ENCODE measurements around the gene TMED9.
A peak's percentile ranks its signal among the peaks of the same experiment; 100 is the strongest.
"Not testable (repeated sequence)": the region's sequence is repeated elsewhere in the genome, so short reads cannot be mapped to it uniquely, and the experiment has no call there.

Gene TMED9

DNA sequence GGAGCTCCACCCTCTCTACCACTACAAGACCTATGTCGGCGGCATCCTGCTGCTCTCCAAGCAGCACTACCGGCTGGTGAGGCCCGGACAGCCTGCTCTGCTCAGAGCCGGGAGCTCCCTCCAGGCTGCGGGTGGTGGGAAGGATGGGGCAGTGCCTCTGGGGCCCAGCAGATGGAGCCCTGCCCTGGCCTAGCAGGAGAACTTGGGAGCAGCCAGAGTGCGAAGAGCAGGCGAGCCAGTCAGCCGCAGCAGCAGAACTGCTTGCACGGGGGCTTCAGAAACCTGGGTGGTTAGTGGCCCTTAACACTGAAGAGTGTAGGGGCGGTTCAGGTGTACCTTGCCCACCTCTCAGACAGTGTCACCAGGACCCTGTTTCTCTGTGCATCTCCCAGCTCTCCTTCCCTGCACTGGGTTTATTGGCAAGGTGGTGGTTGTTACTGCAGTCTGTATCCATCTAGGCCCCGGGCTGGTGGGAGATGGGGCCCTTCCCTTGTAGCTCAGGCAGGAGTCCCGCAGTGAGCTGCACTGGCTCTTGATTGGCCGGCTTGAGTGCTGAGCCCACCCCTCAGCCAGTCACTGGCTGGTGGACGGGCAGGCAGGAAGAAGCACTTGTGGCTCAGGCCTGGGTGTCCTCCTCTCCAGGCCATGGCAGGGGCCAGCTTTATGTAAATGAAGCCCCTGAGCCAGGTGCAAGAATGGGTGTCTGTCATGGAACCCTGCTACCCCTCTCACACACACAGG is 15.6 kb downstream of the TMED9 start:
- peak; percentile 70 for DNase-seq

DNA sequence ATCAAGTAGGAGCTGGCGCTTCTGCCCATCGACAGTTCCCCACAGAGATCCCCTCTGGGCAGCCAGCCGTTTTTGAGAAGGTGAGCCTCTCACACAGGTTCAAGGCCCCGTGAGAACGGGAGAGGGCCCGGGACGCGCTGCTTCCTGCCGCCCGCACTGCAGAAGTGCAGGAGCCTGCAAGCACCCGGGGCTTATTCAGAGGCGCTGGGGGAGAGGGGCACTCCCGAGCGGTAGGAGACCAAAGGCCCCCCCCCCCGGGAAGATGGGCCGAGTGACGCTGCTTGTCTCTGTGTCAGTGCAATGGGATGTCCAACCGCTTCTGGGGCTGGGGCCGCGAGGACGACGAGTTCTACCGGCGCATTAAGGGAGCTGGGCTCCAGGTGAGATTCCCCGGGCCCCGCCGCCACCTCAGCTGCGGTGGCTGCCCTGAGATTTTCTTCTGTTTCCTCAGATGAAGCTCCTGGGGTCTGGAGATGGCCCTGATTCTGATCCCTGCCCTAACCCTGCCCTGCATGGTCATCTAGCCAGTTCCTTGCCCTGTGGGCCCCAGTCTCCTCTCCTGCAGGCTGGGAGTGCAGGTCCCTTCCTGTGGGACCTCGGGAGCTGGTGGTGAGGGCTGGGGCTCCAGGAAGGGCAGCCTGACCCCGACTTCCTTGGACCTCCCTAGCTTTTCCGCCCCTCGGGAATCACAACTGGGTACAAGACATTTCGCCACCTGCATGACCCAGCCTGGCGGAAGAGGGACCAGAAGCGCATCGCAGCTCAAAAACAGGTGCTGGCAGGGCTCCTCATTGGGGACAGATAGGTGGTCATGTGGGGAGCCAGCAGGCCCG is 16.5 kb downstream of the TMED9 start:
- DNase-seq = no peak

GRCh38 chr5:177609076-177610059 is 17.4 kb downstream of the TMED9 start:
- DNase-seq = no peak

GRCh38 chr5:177610131-177610769 is 18.2 kb downstream of the TMED9 start:
- DNase-seq = no peak

DNA sequence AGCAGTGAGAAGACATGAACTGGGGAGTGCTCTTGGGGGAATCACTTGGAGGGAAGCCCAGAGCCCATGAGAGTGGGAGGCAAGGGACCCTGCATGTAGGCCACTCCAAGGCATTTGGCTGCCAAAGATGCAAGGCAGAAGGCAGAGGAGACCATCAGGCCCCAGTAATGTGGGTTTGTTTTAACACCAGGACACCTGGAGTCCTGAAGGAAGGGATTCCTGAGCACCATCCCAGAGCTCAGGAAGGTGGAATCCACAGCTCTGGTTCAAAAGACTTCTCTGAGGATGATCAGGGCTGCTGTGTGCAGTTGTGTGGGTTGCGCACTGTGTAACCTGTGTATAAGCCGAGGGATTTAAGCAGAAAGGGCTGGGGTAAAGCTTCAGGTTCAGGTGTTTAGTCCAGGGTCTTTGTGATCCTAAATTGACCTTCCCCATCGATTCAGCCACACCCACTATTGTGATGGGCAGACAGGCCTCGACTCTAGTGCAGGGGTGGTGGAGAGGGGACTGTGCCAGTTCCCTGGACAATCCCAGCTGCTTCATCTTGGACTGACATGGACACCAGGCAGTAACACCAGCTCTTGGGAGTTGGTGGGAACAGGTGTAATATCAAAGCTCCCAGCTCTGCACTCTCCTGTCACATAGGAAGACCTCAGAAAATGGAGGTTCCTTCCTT is 18.9 kb downstream of the TMED9 start:
- DNase-seq = no peak

DNA sequence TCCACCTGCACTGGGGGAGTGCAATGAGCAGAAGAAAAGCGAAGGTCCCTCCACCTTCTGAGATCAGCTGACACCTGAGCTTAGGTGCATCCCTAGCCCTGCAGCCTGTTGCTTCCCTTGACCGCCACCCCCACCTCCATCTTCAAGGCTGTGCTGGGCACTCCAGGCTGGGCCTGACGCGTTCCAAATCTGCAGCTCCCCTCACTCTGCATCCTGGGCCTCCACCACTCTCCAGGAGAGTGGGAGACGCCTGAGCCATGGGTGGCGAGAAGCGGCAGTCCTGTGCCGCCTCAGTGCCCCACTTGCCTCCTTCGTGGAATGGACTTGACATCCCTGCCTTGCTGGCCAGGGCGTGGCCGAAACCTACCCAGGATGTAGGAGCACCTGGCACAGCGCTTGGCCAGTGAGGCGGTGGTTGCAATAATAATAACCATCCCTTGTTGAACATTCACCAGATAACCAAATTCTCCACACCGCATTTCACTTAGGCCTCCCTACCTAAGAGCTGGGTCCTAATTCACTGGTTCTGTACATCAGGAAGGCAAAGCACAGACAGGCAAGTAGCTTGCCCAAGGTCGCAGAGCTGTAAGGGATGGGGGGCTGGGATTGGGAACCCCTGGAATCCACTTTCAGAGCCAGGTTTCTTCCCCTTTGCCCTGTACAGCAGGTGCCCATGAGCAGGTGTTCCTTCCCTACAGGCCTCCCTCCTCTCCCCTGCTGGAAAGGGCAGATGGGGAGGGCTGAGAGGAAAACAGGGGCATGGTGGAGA is 19.6 kb downstream of the TMED9 start:
- DNase-seq = no peak

DNA sequence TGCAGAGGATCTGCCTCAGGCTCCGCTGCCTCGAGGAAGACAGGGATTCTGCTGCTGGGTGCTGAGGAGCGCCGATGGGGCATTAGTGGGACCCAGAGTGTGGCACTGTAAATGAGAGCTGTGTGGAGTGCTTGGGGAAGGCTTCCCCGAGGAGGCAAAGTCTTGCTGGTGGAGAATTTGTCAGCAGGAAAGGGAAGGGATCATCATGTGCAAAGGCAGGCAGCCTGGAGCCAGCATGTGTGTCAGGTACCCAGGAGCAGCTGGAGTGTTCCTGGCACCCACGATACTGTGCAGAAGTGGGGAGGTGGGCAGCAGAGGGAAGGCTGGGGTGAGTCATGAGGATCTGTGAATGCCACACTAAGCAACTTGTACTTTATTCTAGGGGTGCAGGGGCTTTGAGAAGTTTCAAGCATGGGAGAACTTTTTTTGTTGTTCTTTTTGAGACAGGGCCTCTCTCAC is 20.2 kb downstream of the TMED9 start:
- no peak for DNase-seq

DNA sequence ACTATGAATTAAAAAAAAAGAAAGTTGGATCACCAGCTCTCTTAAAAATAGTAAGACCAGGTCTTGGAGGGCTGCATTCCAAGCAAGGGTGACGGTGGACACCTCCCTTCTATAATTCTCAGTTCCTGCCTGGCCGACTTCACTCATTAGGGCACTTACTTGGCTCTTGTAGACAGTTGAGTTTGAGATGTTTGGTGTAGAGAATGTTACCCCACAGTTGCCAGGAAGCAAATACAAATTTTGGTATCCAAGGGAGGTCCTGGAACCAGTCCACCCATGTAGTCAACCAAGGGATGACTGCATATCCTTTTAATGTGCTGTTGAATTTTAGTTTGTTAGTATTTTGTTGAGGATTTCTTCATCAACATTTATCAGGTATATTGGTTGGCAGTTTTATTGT is 28.6 kb downstream of the TMED9 start:
- DNase-seq = no peak

- not testable (repeated sequence) for DNase-seq
Observed at GRCh38 chr5:177624172-177624571, 32.2 kb downstream of the TMED9 start.

DNA sequence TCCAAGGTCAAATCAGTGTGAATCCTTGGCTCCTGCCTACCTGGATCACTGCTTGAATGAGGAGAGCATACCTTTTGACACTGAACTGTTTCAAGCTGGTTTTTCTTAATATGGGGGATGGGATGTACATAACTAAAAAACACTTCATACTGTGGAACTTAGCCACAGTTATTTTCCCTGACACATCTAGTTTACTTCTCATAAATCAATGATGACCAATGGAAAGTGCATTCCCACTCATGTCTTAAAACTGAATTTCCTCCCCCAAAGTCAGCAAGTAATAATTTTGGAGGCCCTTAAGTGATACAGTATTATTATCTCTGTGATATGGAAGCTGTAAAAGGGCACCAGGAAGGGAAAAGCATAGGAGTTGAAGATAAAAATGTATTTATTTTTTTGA is 38.2 kb downstream of the TMED9 start:
- not testable (repeated sequence) for DNase-seq

- not testable (repeated sequence) for DNase-seq
Observed at GRCh38 chr5:177634912-177635311, 42.9 kb downstream of the TMED9 start.

GRCh38 chr5:177645462-177645861 is 53.5 kb downstream of the TMED9 start:
- not testable (repeated sequence) for DNase-seq

All from CD4-positive, alpha-beta T cell treated with Interleukin-6 for 4 hours (primary cell).